HG02870 (cell line): Measurements from ENCODE around the gene ALG5.

Source experiments
- ATAC-seq: cut with Tn5 transposase; IDR thresholded peaks from one replicate; pipeline ENCODE4 v1.9.1; 2021; ENCODE audit warnings: mild to moderate bottlenecking, moderate library complexity; ENCODE audit not compliant: unreplicated experiment

Gene ALG5

GRCh38 chr13:36979361-36980050 is 19.6 kb downstream of the ALG5 start:
- ATAC-seq, result peak; percentile 41

GRCh38 chr13:36975172-36975571 is 24.0 kb downstream of the ALG5 start:
- ATAC-seq, result no peak

DNA sequence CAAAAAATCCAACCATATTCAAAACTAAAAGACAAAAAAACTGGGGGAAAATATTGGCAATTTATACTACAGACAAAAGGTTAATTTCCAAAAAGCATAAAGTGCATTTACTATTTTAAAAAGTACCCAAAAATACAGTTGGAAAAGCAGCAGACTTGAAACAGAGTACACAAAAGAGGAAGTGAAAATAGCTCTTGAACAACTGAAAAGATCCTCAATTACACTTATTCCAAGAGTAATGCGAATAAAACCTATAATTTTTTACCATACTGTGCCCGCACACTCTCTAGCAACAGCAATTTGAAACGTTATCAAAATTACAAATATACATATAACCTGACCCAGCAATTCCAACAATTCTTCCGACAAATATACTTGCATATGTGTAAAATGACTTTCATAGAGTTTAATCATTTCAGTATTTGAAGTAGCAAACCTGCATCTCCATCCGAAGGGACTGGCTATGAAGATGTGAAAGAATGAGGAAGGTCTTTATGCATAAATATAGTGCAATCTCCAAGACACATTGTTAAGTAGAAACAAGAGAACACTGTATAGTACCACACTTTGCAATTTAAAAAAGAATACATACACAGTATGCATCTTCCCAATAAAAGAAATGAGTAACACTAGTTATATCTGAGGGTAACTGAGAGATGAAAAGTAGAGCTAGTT is 25.4 kb downstream of the ALG5 start:
- ATAC-seq, result peak; percentile 84

DNA sequence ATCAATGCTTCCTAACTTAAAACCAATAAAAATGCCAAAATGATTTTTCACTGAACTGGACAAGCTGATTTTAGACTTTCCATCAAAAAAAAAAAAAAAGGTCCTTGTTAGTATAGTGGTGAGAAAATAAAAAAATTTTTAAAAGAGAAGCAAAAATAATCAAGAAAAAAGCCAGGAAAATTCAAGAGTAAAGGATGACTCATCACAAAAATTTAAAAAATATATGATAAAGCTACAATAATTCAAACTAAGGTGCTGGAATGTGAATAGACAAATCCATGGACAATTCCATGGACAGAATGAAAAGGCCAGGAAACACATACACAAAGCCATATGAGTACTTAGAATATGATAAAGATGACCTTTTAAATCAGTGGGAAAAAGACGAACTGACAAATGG is 26.1 kb downstream of the ALG5 start:
- ATAC-seq, result no peak

DNA sequence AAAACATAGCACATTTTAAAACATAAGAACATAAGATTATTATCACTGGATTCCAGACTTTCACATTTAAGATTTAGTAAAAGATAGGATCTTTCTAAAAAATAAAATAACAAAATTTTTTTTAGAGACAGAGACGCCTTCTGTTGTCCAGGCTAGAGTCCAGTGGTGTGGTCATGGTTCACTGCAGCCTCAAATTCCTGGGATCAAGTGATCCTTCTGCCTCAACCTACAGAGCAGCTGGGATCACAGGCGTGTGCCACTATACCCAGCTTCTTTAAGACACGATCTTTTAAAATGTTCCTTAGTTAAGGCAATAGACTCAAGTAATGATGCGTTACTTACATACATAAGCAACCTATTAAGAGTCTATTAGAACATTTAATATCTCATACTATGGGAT is 32.7 kb downstream of the ALG5 start:
- no peak for ATAC-seq

GRCh38 chr13:36965767-36966166 is 33.4 kb downstream of the ALG5 start:
- no peak for ATAC-seq

GRCh38 chr13:36959456-36960116 is 39.6 kb downstream of the ALG5 start:
- ATAC-seq, result no peak

DNA sequence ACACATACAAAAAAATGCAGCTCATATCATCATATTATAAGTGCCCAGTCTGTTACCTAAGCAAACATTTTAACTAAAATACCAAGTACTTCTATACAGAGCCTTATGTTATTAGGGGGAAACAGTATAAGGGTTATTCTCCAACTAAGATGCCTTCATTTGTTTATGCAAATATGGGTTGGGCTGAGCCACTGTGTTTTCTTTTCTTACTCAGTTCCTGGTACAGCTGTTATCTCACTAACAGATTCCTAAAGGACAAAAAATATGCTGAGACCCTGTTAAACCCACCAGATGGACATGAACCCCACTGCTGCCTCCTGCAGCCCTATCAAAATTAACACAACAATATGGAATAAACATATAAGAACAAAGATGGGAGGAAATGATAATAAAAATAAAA is 44.6 kb downstream of the ALG5 start:
- ATAC-seq, result no peak

GRCh38 chr13:36950920-36951319 is 48.2 kb downstream of the ALG5 start:
- no peak for ATAC-seq

GRCh38 chr13:36950330-36950729 is 48.8 kb downstream of the ALG5 start:
- ATAC-seq, result no peak

DNA sequence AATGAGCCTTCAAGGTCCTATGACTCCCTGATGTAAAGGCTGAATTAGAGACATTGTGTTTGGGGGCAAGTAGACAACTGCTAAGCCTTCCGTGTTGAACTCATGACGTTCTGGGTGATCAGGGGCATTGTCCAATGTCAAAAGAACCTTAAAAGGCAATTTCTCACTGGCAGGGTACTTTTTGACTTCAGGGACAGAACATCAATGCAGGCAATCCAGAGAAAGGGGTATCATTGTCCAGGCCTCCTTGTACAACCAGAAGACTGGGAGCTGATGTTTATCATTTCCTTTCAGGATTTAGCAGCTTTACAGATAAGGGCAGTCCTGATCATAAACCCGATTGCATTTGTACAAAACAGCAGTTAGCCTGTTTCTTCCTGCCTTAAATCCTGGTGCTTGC is 54.1 kb downstream of the ALG5 start:
- no peak for ATAC-seq

DNA sequence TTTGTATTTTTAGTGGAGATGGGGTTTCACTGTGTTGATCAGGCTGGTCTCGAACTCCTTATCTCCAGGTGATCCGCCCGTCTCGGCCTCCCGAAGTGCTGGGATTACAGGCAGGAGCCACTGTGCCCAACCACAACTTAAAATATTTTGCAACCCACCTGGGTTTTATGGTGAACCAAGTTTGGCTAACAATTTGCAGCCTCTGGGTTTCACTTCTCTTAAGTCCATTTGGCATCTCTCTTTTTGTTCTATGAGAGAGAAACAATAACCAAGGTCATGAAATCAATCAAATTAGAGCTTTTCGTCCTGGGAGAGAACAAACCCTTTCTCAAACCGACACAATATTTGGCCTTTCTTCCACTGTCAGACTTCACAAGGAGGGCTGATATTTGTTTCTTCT is 73.5 kb downstream of the ALG5 start:
- ATAC-seq, result no peak

- ATAC-seq, result no peak
Observed at GRCh38 chr13:36924001-36924400, 75.1 kb downstream of the ALG5 start.

DNA sequence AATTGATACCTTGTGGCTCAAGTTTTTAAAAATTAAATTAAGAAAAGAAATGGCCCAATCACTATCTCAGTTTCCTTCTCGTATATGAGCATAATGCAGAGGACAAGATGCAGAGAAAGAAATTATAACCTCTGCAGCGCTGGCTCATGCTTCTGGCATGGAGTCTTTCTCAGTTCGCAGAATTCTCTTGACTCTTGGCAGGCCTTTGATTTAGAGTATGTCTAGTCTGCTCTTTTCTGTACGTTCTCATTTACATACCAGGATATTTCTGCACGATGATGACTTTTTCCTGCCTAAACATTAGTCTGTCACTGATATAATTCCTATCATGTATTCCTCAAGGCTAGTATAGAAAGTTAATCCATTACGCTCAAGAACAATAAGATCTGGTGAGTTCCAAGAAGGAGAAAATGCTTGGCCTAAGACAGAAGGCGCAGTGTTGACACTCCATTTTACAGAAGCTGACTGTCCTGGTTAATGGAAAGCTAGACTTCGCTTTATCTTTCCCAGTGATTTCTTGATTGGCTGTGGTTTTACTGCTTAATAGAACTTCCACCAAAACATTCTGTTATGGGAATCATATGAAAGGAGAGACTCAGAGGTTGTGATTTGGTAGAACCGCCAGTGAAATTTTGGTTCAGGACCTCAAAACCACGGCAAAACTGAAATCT is 77.4 kb downstream of the ALG5 start:
- ATAC-seq, result no peak

DNA sequence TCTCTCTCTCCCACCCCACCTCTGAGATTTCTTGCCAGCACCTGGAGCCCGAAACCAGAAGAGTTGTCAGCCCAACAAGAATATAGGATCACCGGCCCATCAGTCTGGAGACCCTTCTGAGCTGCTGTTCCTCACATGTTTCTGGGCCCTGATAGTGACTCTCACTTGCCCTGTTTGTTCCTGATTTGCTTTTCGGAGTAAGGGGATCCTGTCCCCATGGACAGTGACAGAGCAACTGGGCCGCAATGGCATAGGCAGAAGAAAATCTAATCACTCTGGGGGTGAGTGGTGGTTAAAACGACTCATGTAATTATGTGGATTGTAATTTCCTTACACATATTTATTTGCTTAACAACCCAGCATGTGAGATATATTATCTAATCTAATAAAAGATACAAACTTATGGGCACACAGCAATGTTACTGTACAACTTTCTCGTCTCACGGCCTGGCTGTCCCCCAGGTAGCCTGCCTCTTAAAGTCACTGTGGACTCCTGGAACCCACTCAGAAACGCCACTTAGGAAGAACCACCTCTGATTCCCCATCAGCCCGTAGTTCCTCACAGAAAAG is 78.4 kb downstream of the ALG5 start:
- no peak for ATAC-seq

GRCh38 chr13:36919833-36920615 is 79.1 kb downstream of the ALG5 start, which contains the start of gene SMAD9:
SMAD9 (minus strand) TSS chr13:36920238; CDS start chr13:36879689, 40,549 bp downstream.
- ATAC-seq, result peak; percentile 62

GRCh38 chr13:36919171-36919832 is 79.8 kb downstream of the ALG5 start:
- ATAC-seq, result peak; percentile 7

- no peak for ATAC-seq
Observed at GRCh38 chr13:36918246-36919131, 80.7 kb downstream of the ALG5 start.

- no peak for ATAC-seq
Observed at GRCh38 chr13:36917311-36917710, 81.8 kb downstream of the ALG5 start.
